HG03575 (cell line): Measurements from ENCODE around the gene SEMA5A.
"Not testable (repeated sequence)": the region's sequence is repeated elsewhere in the genome, so short reads cannot be mapped to it uniquely, and the experiment has no call there.

Source experiments
- ATAC-seq: cut with Tn5 transposase; IDR thresholded peaks from one replicate; pipeline ENCODE4 v1.9.1; 2021; ENCODE audit not compliant: unreplicated experiment, insufficient number of reproducible peaks, low FRiP score; ENCODE audit errors: extremely low read depth

The SEMA5A gene

GRCh38 chr5:9419794-9420193 is 126.1 kb downstream of the SEMA5A start:
- no peak for ATAC-seq

DNA sequence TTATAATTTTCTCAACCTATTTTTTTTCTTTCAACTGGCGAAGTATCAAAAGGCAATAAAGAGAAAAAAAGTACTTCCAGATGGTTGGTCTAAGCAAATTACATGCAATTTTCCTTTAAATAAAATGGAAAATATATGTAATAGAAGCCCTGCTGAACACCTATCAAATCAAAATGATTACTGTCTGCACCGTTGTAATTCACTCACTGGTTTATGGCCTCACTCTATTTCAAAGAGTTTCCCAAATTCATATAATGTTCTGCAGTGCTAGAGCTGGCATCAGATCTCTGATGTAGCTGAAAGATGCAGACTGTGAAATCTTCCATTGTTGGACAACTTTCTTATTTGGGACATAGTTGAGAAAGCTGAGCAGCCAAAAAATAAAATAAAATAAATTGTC is 130.3 kb downstream of the SEMA5A start:
- no peak for ATAC-seq

GRCh38 chr5:9415091-9415490 is 130.8 kb downstream of the SEMA5A start:
- ATAC-seq = no peak

- ATAC-seq = no peak
These were observed 134.7 kb downstream of the SEMA5A start for GRCh38 chr5:9411142-9411541.

GRCh38 chr5:9409413-9409960 is 136.4 kb downstream of the SEMA5A start:
- ATAC-seq = no peak

- ATAC-seq = no peak
These were observed 136.9 kb downstream of the SEMA5A start for GRCh38 chr5:9408964-9409363.

GRCh38 chr5:9405196-9405754 is 140.6 kb downstream of the SEMA5A start:
- ATAC-seq = peak; percentile 77

DNA sequence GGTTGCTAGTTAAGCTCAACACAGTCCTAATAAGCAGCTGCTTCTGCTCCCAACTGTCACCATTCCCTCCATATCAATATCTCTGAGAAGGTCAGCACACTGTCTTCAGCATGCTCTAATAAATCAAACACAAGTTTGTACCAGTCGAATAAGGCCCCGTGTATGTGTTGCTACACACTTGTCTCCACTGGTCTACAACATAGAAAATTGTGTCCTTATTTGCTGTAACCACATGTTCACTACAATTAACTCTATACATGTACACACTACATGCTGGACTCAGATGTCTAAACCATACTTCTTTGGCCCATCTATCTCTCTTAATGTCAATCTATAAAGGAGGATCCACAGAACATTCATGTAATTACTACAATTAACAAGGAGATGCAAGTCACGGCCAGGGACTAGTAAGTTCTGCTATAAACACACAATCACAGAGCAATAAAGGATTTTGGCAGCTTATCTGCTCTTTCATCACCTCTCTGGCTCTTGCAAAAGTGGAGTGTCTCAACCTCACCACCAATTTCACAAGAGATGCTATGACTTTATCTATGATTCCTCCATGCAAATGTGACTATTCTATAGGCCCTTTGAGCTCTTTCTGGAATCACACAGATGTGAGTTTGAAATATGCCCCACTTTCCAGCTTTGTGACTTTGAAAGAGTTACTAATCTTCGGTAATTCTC is 143.9 kb downstream of the SEMA5A start:
- no peak for ATAC-seq

DNA sequence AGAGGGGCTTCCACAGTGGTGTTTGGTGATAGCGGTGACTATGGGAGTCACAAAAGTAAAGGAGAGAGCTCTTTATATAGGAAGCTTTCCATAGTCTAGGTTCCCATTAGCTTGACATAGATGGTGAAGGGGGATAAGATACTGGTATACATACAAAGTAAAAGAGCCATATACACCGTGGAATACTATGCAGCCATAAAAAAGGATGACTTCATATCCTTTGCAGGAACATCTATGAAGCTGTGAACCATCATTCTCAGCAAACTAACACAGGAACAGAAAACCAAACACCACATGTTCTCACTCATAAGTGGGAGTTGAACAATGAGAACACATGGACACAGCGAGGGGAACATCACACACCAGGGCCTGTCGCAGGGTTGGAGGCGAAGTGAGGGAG is 146.1 kb downstream of the SEMA5A start:
- not testable (repeated sequence) for ATAC-seq

DNA sequence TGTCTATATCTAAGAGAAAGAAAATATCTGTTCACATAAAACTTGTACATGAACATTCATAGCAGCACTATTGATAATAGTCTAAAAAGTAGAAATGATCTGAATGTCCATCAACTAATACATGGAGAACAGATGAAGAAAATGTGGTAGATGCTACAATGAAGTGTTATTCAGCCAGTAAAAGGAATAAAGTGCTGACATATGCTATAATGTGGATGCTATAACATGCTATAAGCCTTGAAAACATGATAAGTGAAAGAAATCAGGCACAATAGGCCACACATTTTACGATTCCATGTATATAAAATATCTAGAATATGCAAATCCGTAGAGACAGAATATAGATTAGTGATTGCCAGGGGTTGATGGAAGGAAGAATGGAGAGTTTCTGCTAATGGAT is 146.8 kb downstream of the SEMA5A start:
- ATAC-seq = no peak

- no peak for ATAC-seq
These were observed 147.6 kb downstream of the SEMA5A start for GRCh38 chr5:9398227-9398626.

GRCh38 chr5:9396285-9396770 is 149.5 kb downstream of the SEMA5A start:
- ATAC-seq = no peak

- ATAC-seq = no peak
These were observed 150.2 kb downstream of the SEMA5A start for GRCh38 chr5:9395706-9396105.

DNA sequence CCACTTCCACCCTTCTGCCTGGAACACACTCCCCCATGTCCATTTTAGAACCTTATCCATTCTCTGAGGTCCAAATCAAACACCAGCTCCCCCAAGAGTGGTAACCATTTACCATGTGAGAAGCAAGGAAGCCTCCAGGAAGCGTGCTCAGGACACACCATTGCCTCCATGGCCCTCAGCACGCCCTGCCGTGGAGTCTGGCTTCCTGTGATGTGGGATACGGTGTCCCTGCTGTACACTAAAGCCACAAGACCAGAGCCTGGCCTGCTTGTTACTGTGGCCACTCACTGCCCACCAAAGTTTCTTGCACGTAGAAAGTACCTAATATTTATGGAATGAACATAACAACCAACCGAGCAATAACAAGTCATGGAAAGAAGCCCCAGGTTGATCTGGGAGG is 151.7 kb downstream of the SEMA5A start:
- ATAC-seq = no peak

GRCh38 chr5:9392625-9393024 is 153.2 kb downstream of the SEMA5A start:
- no peak for ATAC-seq

- ATAC-seq = no peak
These were observed 154.8 kb downstream of the SEMA5A start for GRCh38 chr5:9391080-9391479.

DNA sequence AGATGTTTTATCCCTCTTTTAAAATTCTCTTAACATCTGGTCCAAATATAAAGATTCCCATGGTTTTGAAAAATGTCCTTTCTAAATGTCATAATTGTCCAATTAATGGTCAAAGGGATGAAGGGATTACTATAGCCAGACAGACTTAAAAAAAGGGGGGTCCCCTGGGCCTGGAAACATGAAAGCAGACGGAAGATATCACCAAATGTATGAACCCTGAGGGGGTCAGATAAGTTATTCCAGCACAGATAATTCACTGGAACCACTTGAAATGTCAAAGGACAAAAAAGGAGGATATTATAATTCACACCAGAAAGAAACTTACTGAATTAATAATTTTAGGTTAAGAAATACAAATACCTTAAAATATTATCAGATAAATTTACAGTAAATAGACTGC is 155.8 kb downstream of the SEMA5A start:
- ATAC-seq = no peak

- ATAC-seq = no peak
These were observed 156.8 kb downstream of the SEMA5A start for GRCh38 chr5:9388941-9389674.

GRCh38 chr5:9387879-9388278 is 158.0 kb downstream of the SEMA5A start:
- ATAC-seq = no peak

DNA sequence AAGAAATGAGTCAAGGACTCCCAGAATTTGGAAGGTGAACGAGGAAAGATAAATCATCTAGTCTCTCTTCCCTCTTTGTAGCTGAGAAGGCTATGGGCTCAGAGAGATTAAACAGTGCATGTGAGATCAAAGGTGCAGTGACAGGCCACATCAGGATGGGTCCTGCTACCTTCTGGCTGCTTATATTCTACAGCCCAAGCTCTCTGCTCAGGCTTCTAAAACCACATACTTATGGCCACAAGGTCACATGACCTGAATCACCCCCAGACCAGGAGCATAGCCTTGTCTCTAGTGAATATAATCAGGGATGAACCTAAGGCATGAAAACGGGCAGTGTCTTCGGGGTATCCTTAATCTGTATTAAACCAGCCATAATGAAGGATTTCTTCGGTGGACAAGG is 158.9 kb downstream of the SEMA5A start:
- no peak for ATAC-seq
